Measurements from ENCODE around the gene TRRAP. TPM values are rescaled to one million over a fixed set of nuclear protein-coding genes. Genes with fewer than 3 reads are reported as not detected.

TRRAP gene
- polyA plus RNA-seq, 1 donor: 20.3 TPM

- DNase-seq (ENCODE audit: low read depth): no peak
These were observed 22.5 kb downstream of the TRRAP start for GRCh38 chr7:98900815-98901214.

- DNase-seq (ENCODE audit: low read depth): no peak
These were observed 24.2 kb downstream of the TRRAP start for GRCh38 chr7:98902523-98902922.

GRCh38 chr7:98903246-98903645 lies 24.9 kb downstream of the TRRAP start:
- DNase-seq (ENCODE audit: low read depth): no peak

DNA sequence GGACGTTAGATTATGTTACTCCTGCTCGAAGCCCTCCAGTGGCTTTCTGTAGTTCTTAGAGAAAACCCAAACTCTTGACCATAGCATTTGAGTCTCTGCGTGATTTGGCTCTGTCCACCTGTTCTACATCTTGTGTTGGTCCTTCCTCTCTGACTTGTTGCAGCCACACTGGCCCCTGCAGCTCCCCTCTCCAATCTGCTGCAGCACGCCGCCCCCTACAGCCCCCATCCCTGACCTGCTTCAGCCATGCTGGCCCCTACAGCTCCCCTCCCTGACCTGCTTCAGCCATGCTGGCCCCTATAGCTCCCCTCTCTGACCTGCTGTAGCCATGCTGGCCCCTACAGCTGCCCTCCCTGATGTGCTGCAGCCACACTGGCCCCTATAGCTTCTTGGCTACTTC lies 29.2 kb downstream of the TRRAP start:
- DNase-seq (ENCODE audit: low read depth): no peak

- no peak for DNase-seq (ENCODE audit: low read depth)
These were observed 30.3 kb downstream of the TRRAP start for GRCh38 chr7:98908585-98908984.

GRCh38 chr7:98909487-98909886 lies 31.2 kb downstream of the TRRAP start:
- DNase-seq (ENCODE audit: low read depth): no peak

DNA sequence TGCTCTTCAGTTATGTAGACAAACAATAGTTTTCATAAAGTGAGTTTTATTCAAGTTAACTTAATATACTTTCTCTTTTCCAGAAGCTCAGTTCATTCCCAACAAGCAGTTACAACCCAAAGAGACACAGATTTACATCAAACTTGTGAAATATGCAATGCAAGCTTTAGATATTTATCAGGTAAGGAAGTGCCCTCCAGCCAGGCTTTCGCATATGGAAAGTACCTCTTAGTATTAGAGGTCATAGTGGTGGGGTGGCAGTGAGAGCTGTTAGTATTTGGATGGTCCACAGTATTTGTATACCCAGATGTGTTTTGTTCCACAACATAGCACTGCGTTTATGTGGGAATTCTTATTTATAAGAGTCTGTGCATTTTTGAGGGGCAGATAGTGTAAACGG lies 32.1 kb downstream of the TRRAP start:
- no peak for DNase-seq (ENCODE audit: low read depth)

DNA sequence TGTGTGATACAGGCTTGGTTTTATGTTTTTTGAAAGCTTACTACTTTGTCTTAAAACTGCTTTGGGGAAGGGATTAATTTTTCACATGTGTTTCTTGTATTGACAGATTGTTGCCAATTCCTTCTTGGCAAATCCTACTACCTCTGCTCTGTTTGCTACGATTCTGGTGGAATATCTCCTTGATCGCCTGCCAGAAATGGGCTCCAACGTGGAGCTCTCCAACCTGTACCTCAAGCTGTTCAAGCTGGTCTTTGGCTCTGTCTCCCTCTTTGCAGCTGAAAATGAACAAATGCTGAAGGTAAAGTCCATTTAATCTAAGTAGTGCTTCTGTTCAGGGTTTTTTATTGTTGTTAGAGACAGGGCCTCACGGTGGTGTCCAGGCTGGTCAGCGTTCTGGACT lies 33.6 kb downstream of the TRRAP start:
- DNase-seq (ENCODE audit: low read depth): no peak

DNA sequence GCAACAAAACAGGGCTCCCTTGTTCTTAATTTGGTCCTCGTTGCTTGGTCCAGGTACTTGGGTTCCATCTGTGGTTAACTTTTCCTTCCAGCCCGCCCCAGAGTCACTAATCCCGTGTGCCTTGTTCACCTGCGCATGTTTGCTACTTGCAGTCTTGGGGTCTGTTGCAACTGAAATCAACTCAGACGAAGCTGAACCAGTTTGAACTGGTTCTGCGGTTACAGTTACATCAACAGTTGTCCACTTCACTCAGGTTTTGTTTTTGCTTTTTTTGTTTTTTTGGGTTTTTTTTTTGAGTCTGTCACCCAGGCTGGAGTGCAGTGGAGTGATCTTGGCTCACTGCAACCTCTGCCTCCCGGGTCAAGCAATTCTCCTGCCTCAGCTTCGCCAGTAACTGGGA lies 34.7 kb downstream of the TRRAP start:
- DNase-seq (ENCODE audit: low read depth): no peak

DNA sequence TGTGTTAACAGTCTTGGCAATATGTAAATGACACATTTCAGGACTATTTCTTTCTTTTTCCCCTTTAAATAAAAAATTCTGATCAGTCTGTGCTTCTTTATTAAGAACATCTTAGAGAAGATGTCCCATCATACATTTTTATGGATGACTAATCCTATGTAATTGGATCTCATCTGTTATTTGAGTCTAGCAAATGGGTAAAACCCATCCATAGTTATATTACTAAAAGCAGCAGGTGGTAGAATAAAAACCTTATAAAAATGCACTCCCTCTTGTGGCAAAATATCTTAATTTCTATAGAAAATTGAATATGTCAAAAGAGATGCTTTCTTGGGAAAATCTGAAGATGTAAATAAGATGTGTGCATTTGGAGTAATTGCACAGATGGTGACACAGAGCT lies 35.3 kb downstream of the TRRAP start:
- DNase-seq (ENCODE audit: low read depth): no peak

GRCh38 chr7:98917331-98917730 lies 39.0 kb downstream of the TRRAP start:
- no peak for DNase-seq (ENCODE audit: low read depth)

DNA sequence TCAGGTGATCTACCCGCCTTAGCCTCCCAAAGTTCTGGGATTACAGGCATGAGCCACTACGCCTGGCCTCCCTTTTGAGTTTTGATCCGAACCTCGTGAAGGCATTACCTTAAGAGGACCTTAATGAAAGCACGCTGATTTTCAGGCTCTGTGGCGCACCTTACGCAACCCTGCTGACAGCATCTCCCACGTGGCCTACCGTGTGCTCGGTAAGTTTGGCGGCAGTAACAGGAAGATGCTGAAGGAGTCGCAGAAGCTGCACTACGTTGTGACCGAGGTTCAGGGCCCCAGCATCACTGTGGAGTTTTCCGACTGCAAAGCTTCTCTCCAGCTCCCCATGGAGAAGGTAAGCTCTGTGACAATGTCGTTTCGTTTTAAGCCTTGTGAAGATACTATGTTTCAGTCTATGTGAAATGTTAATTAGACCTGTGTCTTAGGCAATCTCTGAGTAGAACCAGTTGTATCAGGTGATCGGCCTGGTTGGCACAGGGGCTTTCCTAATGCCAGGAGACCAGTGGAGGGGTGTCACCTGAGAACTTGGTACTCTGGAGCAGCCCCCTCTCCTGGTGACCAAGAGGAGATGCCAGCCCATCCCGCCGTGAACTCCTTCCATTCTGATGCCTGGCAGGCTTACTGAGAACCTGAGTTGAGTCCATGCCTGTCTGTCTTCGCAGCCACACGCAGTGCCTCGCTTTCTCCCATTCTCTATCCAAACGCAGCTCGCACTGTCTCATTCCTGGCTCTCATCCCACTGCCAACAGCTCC lies 43.5 kb downstream of the TRRAP start:
- DNase-seq (ENCODE audit: low read depth): no peak

GRCh38 chr7:98922392-98923187 lies 44.3 kb downstream of the TRRAP start:
- no peak for DNase-seq (ENCODE audit: low read depth)

GRCh38 chr7:98923512-98923911 lies 45.2 kb downstream of the TRRAP start:
- DNase-seq (ENCODE audit: low read depth): no peak

GRCh38 chr7:98927125-98927524 lies 48.8 kb downstream of the TRRAP start:
- no peak for DNase-seq (ENCODE audit: low read depth)

DNA sequence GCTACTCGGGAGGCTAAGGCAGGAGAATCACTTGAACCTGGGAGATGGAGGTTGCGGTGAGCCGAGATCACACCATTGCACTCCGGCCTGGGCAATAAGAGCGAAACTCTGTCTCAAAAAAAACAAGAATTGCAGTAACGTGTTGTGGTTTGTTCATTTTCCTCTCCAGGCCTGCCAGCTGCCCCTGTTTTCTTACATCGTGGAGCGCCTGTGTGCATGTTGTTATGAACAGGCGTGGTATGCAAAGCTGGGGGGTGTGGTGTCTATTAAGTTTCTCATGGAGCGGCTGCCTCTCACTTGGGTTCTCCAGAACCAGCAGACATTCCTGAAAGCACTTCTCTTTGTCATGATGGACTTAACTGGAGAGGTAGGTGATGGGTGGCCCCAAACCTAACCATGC lies 52.1 kb downstream of the TRRAP start:
- DNase-seq (ENCODE audit: low read depth): no peak

DNA sequence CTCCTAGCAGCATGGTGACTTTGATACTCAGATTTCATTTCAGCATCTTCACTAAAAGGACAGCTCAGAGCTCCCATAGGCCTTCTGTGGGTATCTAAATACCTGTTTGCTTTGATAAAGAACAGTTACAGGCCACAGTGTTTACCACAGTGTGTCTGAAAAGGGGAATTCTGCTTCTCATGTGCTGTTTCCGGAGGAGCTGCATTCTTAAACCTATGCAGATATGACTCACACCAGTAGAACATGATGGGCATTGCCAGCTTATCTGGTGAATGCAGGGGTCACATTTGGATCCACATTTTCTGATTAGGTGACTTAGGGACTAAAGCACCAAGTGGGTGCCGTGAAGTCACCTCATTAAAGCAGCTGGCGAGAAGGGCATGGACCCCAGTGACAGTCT lies 52.6 kb downstream of the TRRAP start:
- DNase-seq (ENCODE audit: low read depth): no peak

DNA sequence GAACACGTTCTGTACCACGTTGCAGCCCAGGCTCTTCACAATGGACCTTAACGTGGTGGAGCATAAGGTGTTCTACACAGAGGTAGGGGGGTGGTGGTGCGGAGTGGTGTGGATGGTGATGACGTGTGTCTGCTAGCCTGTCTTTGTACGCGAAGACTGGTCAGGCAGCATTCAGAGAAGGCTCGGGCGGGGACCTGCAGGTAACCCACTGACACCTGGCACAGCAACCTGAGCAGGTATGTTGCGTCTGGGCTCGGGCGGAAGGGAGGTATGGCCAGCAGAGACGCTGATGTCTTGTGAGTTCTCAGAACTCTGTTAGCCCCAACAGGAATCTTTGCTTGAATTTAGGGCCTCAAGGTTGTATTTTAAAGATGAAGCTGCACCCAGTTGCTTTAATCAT lies 55.0 kb downstream of the TRRAP start:
- no peak for DNase-seq (ENCODE audit: low read depth)

DNA sequence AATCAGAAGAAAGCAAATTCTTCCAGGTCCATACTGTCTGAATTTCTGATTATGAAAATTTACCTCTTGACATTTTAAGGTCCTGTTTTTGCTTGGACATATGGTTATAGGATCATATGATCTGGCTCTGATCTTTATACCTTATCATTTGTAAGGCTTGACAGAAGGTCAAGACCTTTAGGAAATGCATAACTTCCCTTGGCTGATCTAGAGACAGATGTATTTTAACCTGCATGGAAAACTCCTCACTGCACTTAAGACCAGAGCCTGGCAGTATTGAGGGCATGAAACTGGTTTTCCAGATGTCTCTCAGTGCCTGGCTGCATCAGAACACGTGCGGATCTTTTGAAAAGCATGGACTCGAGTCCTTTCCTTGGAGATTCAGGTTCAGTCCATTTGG lies 55.9 kb downstream of the TRRAP start:
- DNase-seq (ENCODE audit: low read depth): no peak

DNA sequence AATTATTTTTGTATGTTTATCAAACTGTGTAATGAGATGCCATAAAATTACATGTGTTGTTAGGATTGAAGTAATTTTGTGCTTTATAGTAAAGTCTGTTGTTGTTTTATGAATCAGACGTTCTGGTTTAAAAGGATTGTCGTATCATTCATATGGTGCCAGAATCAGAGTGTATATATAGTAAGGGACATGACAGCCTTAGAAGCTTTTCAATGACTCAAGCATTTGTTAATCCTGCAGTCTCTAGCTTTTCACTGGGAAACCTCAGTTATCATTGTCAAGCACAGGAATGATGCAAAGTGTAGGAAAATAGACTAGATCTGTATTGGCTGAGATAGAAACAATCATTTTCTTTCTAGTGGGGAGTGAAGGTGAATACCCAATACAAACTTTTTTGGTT lies 57.5 kb downstream of the TRRAP start:
- no peak for DNase-seq (ENCODE audit: low read depth)

- no peak for DNase-seq (ENCODE audit: low read depth)
These were observed 65.0 kb downstream of the TRRAP start for GRCh38 chr7:98943336-98943735.

DNA sequence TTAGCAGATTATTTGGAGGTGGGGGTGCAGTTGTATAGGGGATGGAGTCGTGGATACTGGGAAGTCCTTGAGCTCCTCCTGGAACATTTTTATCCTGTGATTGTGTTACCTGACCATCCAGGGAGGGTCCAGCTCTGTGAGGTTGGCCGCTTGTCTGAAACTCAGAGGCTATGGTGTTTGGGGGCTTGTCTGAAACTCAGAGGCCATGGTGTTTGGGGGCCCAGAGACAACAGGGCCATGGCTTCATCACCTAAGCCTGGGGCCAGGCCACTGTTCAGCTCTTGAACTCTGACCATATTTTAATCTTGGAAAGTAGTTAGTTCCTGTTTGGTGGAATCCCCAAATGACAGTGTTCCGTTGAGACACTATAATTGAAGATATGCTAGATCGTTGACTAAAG lies 66.1 kb downstream of the TRRAP start:
- DNase-seq (ENCODE audit: low read depth): no peak

- DNase-seq (ENCODE audit: low read depth): no peak
These were observed 67.5 kb downstream of the TRRAP start for GRCh38 chr7:98945852-98946251.

Measured in forelimb muscle (tissue), 1 donor.